ENCODE measurements around the gene SEC16A.
A peak's percentile ranks its signal among the peaks of the same experiment; 100 is the strongest.

Gene SEC16A

DNA sequence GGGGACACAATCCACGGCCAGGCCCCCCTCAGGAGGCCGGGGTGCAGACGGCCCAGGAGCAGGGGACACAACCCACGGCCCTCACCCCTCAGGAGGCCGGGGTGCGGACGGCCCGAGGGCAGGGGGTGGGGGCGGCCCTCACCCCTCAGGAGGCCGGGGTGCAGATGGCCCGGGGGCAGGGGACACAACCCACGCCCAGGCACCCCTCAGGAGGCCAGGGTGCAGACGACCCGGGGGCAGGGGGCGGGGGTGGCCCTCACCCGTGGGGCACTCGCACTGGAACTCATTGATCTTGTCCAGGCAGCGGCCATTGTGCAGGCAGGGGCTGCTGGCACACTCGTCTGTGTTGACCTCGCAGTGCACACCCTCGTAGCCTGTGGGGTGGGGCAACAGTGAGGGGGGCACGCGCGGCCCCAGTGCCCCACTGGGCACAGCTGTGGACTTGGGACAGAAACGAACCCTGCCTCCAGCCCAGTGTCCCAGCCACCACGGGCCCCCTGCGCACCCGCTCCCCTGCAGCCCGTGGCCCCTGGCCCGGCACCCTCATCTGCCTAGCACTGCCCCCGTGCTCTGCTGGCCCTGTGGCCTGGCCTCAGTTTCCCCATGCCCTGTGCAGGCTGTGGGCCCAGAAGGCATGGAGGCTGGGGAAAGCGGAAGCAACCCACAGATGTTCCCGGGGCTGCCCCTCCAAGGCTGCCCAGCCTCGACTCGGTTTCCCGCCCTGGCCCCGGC lies 34.3 kb upstream of the SEC16A start:
- ChIA-PET CTCF (no interaction called here), POLR2A (no interaction called here)
- no peaks in the 10 kb centered on the region for H3K27me3 ChIP-seq (replicated peaks in 2 of 5; ENCODE audit: control insufficient read depth in 4 of 5, insufficient read depth in 5 of 5, low read length in 4 of 5)
- H3K36me3 ChIP-seq (ENCODE audit: control insufficient read depth in 4 of 4, insufficient read depth in 4 of 4, low read length in 3 of 4), result peaks cover 8 to 94% (median 61%) of the 10 kb centered on the region in 4 experiments
- no peak overlapping the region for H3K4me3 ChIP-seq (ENCODE audit: control insufficient read depth in 1 of 7, extremely low read depth in 1 of 7, insufficient read depth in 4 of 7, low read depth in 2 of 7, low read length in 6 of 7)
- no peaks in the 10 kb centered on the region for H3K9me3 ChIP-seq (ENCODE audit: control extremely low read depth in 1 of 5, control insufficient read depth in 4 of 5, insufficient read depth in 2 of 5, low read depth in 1 of 5, low read length in 4 of 5)
- H3K27ac ChIP-seq (ENCODE audit: insufficient read depth in 1 of 2, low read depth in 1 of 2, low read length in 2 of 2, poor library complexity in 1 of 2, severe bottlenecking in 2 of 2), result no peak overlapping the region
- DNase-seq, result no peak
- H3K4me1 ChIP-seq (ENCODE audit: control extremely low read depth in 1 of 4, control insufficient read depth in 4 of 4, insufficient read depth in 4 of 4, low read length in 3 of 4), result peaks cover 0 to 12% (median 1%) of the 10 kb centered on the region in 4 experiments
- WGBS (ENCODE audit: insufficient coverage), result 97% methylated on average over 33 of the region's 37 CpGs

DNA sequence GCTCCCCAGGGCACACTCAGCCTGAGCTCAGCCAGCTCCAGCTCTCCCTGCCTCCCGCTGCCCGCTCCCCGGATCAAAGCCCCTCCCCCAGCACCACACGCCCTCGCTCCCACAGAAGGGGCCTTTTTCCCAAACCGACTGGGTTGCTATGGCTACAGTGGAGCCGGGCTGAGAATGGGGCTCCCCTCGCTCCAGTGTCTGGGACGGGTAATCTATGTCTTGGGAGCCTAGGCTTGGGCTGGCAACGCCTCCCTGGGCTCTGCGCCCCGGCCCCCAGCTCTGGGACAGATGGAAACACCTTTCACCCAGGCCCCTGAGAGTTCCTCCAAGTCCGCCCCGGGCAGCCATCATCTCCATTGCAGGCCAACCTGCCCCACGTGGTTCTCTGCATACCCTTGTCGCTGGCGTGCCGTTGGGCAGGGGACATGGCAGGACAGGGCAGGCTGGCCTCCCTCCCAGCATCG lies 33.4 kb upstream of the SEC16A start:
- Histone ChIP-seq H3K27me3 (replicated peaks in 2 of 5; ENCODE audit: control insufficient read depth in 4 of 5, insufficient read depth in 5 of 5, low read length in 4 of 5) (no peaks in the 10 kb centered on the region), H3K4me1 (ENCODE audit: control extremely low read depth in 1 of 4, control insufficient read depth in 4 of 4, insufficient read depth in 4 of 4, low read length in 3 of 4) (peaks cover 0 to 4% (median 0%) of the 10 kb centered on the region in 4 experiments), H3K27ac (ENCODE audit: insufficient read depth in 1 of 2, low read depth in 1 of 2, low read length in 2 of 2, poor library complexity in 1 of 2, severe bottlenecking in 2 of 2) (no peak overlapping the region), H3K4me3 (ENCODE audit: control insufficient read depth in 1 of 7, extremely low read depth in 1 of 7, insufficient read depth in 4 of 7, low read depth in 2 of 7, low read length in 6 of 7) (no peak overlapping the region), H3K9me3 (ENCODE audit: control extremely low read depth in 1 of 5, control insufficient read depth in 4 of 5, insufficient read depth in 2 of 5, low read depth in 1 of 5, low read length in 4 of 5) (no peaks in the 10 kb centered on the region), H3K36me3 (ENCODE audit: control insufficient read depth in 4 of 4, insufficient read depth in 4 of 4, low read length in 3 of 4) (peaks cover 12 to 97% (median 65%) of the 10 kb centered on the region in 4 experiments)
- WGBS (ENCODE audit: insufficient coverage), result 98% methylated on average over 18 of the region's 19 CpGs
- ChIA-PET POLR2A (interaction anchor here (0.7 kb wide), 1 partner anchor 20 kb away, joined by 3 read pairs; no protein-coding TSS in a partner anchor), CTCF (no interaction called here)
- no peak for DNase-seq

DNA sequence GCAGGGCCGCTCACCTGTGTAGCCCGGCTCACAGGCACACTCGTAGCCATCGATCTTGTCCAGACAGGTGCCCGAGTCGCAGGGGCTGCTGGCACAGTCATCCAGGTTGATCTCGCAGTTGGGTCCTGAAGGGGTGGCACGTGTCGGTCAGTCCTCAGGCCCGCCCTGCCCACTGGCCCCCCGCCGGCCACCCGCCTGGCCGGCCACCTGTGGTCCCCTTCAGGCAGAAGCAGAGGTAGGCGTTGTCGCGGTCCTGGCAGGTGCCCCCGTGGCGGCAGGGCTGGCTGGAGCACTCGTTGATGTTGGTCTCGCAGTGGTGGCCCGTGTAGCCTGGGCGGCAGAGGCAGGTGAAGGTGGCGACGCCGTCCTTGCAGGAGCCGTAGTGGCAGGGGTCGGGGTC lies 32.4 kb upstream of the SEC16A start:
- WGBS (ENCODE audit: insufficient coverage), result 97% methylated on average over 26 of the region's 28 CpGs
- H3K9me3 ChIP-seq (ENCODE audit: control extremely low read depth in 1 of 5, control insufficient read depth in 4 of 5, insufficient read depth in 2 of 5, low read depth in 1 of 5, low read length in 4 of 5), result no peaks in the 10 kb centered on the region
- no peak overlapping the region for H3K4me3 ChIP-seq (ENCODE audit: control insufficient read depth in 1 of 7, extremely low read depth in 1 of 7, insufficient read depth in 4 of 7, low read depth in 2 of 7, low read length in 6 of 7)
- DNase-seq, result no peak
- no peak overlapping the region for H3K27ac ChIP-seq (ENCODE audit: insufficient read depth in 1 of 2, low read depth in 1 of 2, low read length in 2 of 2, poor library complexity in 1 of 2, severe bottlenecking in 2 of 2)
- H3K4me1 ChIP-seq (ENCODE audit: control extremely low read depth in 1 of 4, control insufficient read depth in 4 of 4, insufficient read depth in 4 of 4, low read length in 3 of 4), result no peaks in the 10 kb centered on the region
- H3K27me3 ChIP-seq (replicated peaks in 2 of 5; ENCODE audit: control insufficient read depth in 4 of 5, insufficient read depth in 5 of 5, low read length in 4 of 5), result no peaks in the 10 kb centered on the region
- POLR2A ChIA-PET, result no interaction called here
- peaks cover 12 to 98% (median 69%) of the 10 kb centered on the region in 4 experiments for H3K36me3 ChIP-seq (ENCODE audit: control insufficient read depth in 4 of 4, insufficient read depth in 4 of 4, low read length in 3 of 4)
- CTCF ChIA-PET, result no interaction called here

DNA sequence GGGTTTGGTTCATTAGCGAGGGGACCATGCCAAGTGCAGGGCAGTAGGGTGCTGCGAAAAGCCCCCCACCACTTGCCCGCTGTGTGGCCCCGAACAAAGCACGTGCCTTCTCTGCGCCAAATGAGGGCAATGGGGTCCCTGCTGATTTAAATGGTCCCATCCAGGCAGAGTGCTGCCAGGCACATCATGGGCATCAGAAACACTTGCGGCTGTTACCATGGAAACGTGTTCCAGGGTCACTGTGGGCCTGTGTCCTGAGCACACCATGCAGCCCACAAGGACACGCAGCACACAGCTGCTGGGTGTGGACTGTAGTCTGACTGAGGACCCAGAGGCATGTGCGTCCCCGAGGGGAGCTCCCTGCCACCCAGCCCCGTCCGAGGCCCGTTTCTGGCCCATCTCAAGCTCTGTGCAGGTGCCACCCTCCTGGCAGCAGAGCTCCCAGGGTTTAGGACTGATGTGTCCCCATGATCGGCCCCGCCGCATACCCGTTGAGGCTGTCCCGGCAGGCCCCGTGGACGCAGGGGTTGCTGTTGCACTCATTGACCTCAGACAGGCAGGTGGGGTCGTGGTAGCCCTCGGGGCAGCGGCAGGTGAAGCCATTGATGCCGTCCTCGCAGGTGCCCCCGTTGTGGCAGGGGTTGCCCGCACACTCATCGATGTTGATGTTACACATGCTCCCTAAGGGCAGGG lies 31.3 kb upstream of the SEC16A start:
- Histone ChIP-seq H3K27ac (ENCODE audit: insufficient read depth in 1 of 2, low read depth in 1 of 2, low read length in 2 of 2, poor library complexity in 1 of 2, severe bottlenecking in 2 of 2) (no peak overlapping the region), H3K27me3 (replicated peaks in 2 of 5; ENCODE audit: control insufficient read depth in 4 of 5, insufficient read depth in 5 of 5, low read length in 4 of 5) (no peaks in the 10 kb centered on the region), H3K36me3 (ENCODE audit: control insufficient read depth in 4 of 4, insufficient read depth in 4 of 4, low read length in 3 of 4) (peaks cover 12 to 98% (median 69%) of the 10 kb centered on the region in 4 experiments), H3K4me1 (ENCODE audit: control extremely low read depth in 1 of 4, control insufficient read depth in 4 of 4, insufficient read depth in 4 of 4, low read length in 3 of 4) (no peaks in the 10 kb centered on the region), H3K9me3 (ENCODE audit: control extremely low read depth in 1 of 5, control insufficient read depth in 4 of 5, insufficient read depth in 2 of 5, low read depth in 1 of 5, low read length in 4 of 5) (no peaks in the 10 kb centered on the region), H3K4me3 (ENCODE audit: control insufficient read depth in 1 of 7, extremely low read depth in 1 of 7, insufficient read depth in 4 of 7, low read depth in 2 of 7, low read length in 6 of 7) (no peak overlapping the region)
- DNase-seq, result no peak
- 98% methylated on average over 28 of the region's 29 CpGs for WGBS (ENCODE audit: insufficient coverage)
- ChIA-PET POLR2A (no interaction called here), CTCF (interaction anchor here (1.1 to 1.6 kb wide), 3 partner anchors 10 to 111 kb away, joined by 3 to 8 read pairs (median 5); no protein-coding TSS in a partner anchor)

DNA sequence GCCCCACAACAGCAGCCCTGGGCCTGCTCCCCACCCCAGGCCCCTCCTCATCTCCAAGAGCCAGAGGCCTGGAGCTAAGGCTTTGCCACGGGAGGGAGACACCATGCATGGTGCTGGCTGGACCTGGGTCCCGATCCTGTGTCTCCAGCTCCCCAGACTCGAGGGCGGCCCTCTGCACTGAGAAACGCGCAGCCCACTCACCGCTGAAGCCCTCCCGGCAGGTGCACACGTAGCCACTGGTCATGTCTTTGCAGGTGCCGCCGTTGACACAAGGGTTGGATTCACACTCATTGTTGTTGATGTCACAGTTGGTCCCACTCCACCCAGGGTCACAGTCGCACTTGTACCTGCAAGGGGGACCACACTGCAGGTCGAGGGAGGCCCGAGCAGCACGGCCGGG lies 30.4 kb upstream of the SEC16A start:
- ChIA-PET CTCF (interaction anchor here (1.1 to 1.6 kb wide), 4 partner anchors 9 to 112 kb away, joined by 3 to 8 read pairs (median 4); no protein-coding TSS in a partner anchor), POLR2A (no interaction called here)
- 96% methylated on average over 16 of the region's 16 CpGs for whole genome bisulfite sequencing (ENCODE audit: insufficient coverage)
- Histone ChIP-seq H3K9me3 (ENCODE audit: control extremely low read depth in 1 of 5, control insufficient read depth in 4 of 5, insufficient read depth in 2 of 5, low read depth in 1 of 5, low read length in 4 of 5) (no peaks in the 10 kb centered on the region), H3K27ac (ENCODE audit: insufficient read depth in 1 of 2, low read depth in 1 of 2, low read length in 2 of 2, poor library complexity in 1 of 2, severe bottlenecking in 2 of 2) (no peak overlapping the region), H3K4me1 (ENCODE audit: control extremely low read depth in 1 of 4, control insufficient read depth in 4 of 4, insufficient read depth in 4 of 4, low read length in 3 of 4) (no peaks in the 10 kb centered on the region), H3K4me3 (ENCODE audit: control insufficient read depth in 1 of 7, extremely low read depth in 1 of 7, insufficient read depth in 4 of 7, low read depth in 2 of 7, low read length in 6 of 7) (no peak overlapping the region), H3K27me3 (replicated peaks in 2 of 5; ENCODE audit: control insufficient read depth in 4 of 5, insufficient read depth in 5 of 5, low read length in 4 of 5) (no peaks in the 10 kb centered on the region), H3K36me3 (ENCODE audit: control insufficient read depth in 4 of 4, insufficient read depth in 4 of 4, low read length in 3 of 4) (peaks cover 7 to 98% (median 66%) of the 10 kb centered on the region in 4 experiments)
- DNase-seq, result no peak

DNA sequence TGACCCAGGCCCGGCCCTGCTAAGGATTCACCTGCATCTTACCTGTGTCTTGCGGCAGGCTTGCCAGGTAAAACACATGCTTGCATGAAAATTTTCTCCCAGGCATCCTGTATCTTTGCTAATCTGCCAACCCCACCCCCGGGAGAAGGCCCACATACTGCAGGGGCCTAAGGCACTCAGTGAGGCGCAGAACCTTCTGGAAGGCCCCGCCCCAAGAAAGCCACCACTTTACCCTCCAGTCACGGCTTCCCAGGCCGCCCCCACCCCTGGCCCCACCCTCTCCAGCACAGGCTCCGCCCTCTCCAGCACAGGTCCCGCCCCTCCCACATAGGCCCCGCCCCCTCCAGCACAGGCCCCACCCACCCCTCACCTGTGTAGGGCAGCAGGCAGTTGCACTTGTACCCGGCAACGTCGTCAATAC lies 29.8 kb upstream of the SEC16A start:
- POLR2A ChIA-PET, result no interaction called here
- Histone ChIP-seq H3K27me3 (replicated peaks in 2 of 5; ENCODE audit: control insufficient read depth in 4 of 5, insufficient read depth in 5 of 5, low read length in 4 of 5) (no peaks in the 10 kb centered on the region), H3K4me1 (ENCODE audit: control extremely low read depth in 1 of 4, control insufficient read depth in 4 of 4, insufficient read depth in 4 of 4, low read length in 3 of 4) (no peaks in the 10 kb centered on the region), H3K4me3 (ENCODE audit: control insufficient read depth in 1 of 7, extremely low read depth in 1 of 7, insufficient read depth in 4 of 7, low read depth in 2 of 7, low read length in 6 of 7) (no peak overlapping the region), H3K27ac (ENCODE audit: insufficient read depth in 1 of 2, low read depth in 1 of 2, low read length in 2 of 2, poor library complexity in 1 of 2, severe bottlenecking in 2 of 2) (peak overlapping the region in 1 of 2 experiments; percentile 43), H3K36me3 (ENCODE audit: control insufficient read depth in 4 of 4, insufficient read depth in 4 of 4, low read length in 3 of 4) (peaks cover 9 to 98% (median 66%) of the 10 kb centered on the region in 4 experiments), H3K9me3 (ENCODE audit: control extremely low read depth in 1 of 5, control insufficient read depth in 4 of 5, insufficient read depth in 2 of 5, low read depth in 1 of 5, low read length in 4 of 5) (no peaks in the 10 kb centered on the region)
- CTCF ChIA-PET, result interaction anchor here (1.2 to 1.6 kb wide), 2 partner anchors 13 to 17 kb away, joined by 4 to 5 read pairs; no protein-coding TSS in a partner anchor
- WGBS (ENCODE audit: insufficient coverage), result 100% methylated on average over 5 of the region's 13 CpGs
- DNase-seq, result no peak

Measured in common myeloid progenitor, CD34-positive (primary cell).